Testis (tissue), 3 donors: ENCODE data around the gene SPACA5. TPM values are rescaled to one million over a fixed set of nuclear protein-coding genes. Genes with fewer than 3 reads are reported as not detected.

Source experiments
- DNase-seq: peaks from one replicate; pipeline ENCODE4 v3.0.0-alpha.2; 2019
- H3K27ac ChIP-seq, 2 donors: fragments of 200-600 bp; sonication (generic); one replicate each; pipeline ENCODE4 v1.5.1; 2019
- H3K27me3 ChIP-seq: fragments of 200-600 bp; sonication (generic); one replicate; pipeline ENCODE4 v1.5.1; 2019
- H3K36me3 ChIP-seq: fragments of 200-600 bp; sonication (generic); one replicate; pipeline ENCODE4 v1.5.1; 2017; ENCODE audit warnings: low read depth; ENCODE audit errors: missing control alignments
- H3K4me1 ChIP-seq: fragments of 200-600 bp; sonication (generic); one replicate; pipeline ENCODE4 v1.5.1; 2019
- H3K4me3 ChIP-seq, 2 donors: fragments of 200-600 bp; sonication (generic); one replicate each; pipeline ENCODE4 v1.5.1; 2017 to 2019
- H3K9me3 ChIP-seq: fragments of 200-600 bp; sonication (generic); one replicate; pipeline ENCODE4 v1.5.1; 2017
- POLR2A ChIP-seq: fragments of 450-650 bp; IDR thresholded peaks from one replicate; pipeline ENCODE4 v1.6.1; 2017; ENCODE audit warnings: antibody characterized with exemption, mild to moderate bottlenecking, moderate library complexity
- WGBS, 2 donors: methylation state at CpG; one replicate each; pipeline ENCODE4 v1.1.5; 2018; 5-methylcytosine and 5-hydroxymethylcytosine counted together
- intact Hi-C: fragments of 100-400 bp; cut with DNase I; formaldehyde crosslinking; loops from one replicate; pipeline ENCODE4 v1.15.1; 2023; ENCODE audit warnings: low total_unique reads
- polyA plus RNA-seq: library from polyadenylated mRNA; stranded (reverse); fragments of 350-450 nt; fragmentation: Illumina TruSeq; extraction: RNeasy Lipid Tissue Mini Kit (QIAGEN cat#74804); gene quantifications from one replicate; pipeline ENCODE4 v1.2.3, GENCODE V29; 2014; ENCODE audit warnings: low read depth, low replicate concordance; ENCODE audit not compliant: insufficient read depth
- total RNA-seq, 2 donors: library from RNA; depleted of rRNA; stranded (reverse); fragments of >200 nt; gene quantifications; one replicate each; pipeline ENCODE4 v1.2.3, GENCODE V29; 2016
- TF ChIP-seq, protein P1 (sequence below), 3 experiments: fragments of 450-650 bp in 2 of 3; fragments of 200-600 bp in 1 of 3; sonication (generic) in 1 of 3; IDR thresholded peaks; one replicate each; pipeline ENCODE4 v1.5.1; 2016 to 2019; ENCODE audit warnings: antibody characterized with exemption in 3 of 3, mild to moderate bottlenecking in 2 of 3, moderate library complexity in 1 of 3

The SPACA5 gene
- total and polyA plus RNA-seq, 3 donors from 2014 or later: 9.5 to 23.4 (median 18.9) TPM

DNA sequence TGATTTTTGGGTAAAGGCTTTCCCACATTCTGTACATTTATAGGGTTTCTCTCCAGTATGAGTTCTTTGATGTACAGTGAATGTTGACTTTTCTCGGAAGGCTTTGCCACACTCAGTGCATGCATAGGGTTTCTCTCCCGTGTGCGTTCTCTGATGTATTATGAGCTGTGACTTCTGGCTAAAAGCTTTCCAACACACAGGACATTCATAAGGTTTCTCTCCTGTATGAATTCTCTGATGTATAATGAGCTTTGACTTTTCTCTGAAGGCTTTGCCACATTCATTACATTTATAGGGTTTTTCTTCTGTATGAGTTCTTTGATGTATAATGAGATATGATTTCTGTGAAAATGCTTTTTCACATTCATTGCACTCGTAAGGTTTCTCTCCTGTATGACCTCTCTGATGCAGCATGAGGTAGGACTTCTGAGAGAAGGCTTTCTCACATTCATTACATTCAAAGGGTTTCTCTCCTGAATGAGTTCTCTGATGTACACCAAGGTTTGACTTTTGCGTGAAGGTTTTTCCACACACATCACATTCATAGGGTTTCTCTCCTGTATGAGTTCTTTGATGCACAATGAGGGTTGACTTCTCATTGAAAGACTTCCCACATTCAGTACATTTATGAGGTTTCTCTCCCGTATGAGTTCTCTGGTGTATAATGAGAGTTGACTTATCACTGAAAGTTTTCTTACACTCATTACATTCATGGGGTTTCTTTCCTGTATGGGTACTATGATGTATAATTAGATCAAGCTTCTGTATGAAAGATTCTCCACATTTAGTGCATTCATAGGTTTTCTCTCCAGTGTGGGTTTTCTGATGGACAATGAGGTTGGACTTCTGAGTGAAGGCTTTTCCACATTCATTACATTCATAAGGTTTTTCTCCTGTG, 30.3 kb upstream of the SPACA5 start:
- no peaks in the 10 kb centered on the region for H3K9me3 ChIP-seq
- H3K4me1 ChIP-seq: no peaks in the 10 kb centered on the region
- no peak overlapping the region for H3K27ac ChIP-seq
- H3K4me3 ChIP-seq: no peak overlapping the region
- no peak for DNase-seq
- H3K27me3 ChIP-seq: no peaks in the 10 kb centered on the region
- H3K36me3 ChIP-seq: no peaks in the 10 kb centered on the region
- intact Hi-C loops: no loop called here
- TF ChIP-seq, protein P1, sequence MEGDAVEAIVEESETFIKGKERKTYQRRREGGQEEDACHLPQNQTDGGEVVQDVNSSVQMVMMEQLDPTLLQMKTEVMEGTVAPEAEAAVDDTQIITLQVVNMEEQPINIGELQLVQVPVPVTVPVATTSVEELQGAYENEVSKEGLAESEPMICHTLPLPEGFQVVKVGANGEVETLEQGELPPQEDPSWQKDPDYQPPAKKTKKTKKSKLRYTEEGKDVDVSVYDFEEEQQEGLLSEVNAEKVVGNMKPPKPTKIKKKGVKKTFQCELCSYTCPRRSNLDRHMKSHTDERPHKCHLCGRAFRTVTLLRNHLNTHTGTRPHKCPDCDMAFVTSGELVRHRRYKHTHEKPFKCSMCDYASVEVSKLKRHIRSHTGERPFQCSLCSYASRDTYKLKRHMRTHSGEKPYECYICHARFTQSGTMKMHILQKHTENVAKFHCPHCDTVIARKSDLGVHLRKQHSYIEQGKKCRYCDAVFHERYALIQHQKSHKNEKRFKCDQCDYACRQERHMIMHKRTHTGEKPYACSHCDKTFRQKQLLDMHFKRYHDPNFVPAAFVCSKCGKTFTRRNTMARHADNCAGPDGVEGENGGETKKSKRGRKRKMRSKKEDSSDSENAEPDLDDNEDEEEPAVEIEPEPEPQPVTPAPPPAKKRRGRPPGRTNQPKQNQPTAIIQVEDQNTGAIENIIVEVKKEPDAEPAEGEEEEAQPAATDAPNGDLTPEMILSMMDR (IDR thresholded peaks at IDR 0.05): no peak
- WGBS, 2 donors: 97% methylated on average over 6 of the region's 6 CpGs

- Histone ChIP-seq H3K27me3 (no peaks in the 10 kb centered on the region), H3K27ac (no peak overlapping the region), H3K4me3 (no peak overlapping the region), H3K9me3 (no peaks in the 10 kb centered on the region), H3K36me3 (no peaks in the 10 kb centered on the region), H3K4me1 (no peaks in the 10 kb centered on the region)
- 79 to 100% methylated on average over 3 to 5 of the region's 5 CpGs for WGBS, 2 donors
- intact Hi-C loops: no loop called here
- TF ChIP-seq, protein P1 (IDR thresholded peaks at IDR 0.05): no peak
- no peak for TF ChIP-seq POLR2A
- no peak for DNase-seq
Observed at GRCh38 chrX:47991263-47992094, 15.3 kb upstream of the SPACA5 start.

- intact Hi-C loops: no loop called here
- Histone ChIP-seq H3K4me1 (no peaks in the 10 kb centered on the region), H3K4me3 (no peak overlapping the region), H3K9me3 (no peaks in the 10 kb centered on the region), H3K27me3 (no peaks in the 10 kb centered on the region), H3K27ac (no peak overlapping the region), H3K36me3 (no peaks in the 10 kb centered on the region)
- 42 to 50% methylated on average over 1 of the region's 1 CpG for WGBS, 2 donors
- peak; percentile 14 for DNase-seq
- TF ChIP-seq, protein P1 (IDR thresholded peaks at IDR 0.05): no peak
- TF ChIP-seq POLR2A: no peak
Observed at GRCh38 chrX:47992095-47992380, 14.8 kb upstream of the SPACA5 start.

GRCh38 chrX:47992669-47993068, 14.1 kb upstream of the SPACA5 start:
- Histone ChIP-seq H3K27ac (no peak overlapping the region), H3K36me3 (no peaks in the 10 kb centered on the region), H3K4me1 (no peaks in the 10 kb centered on the region), H3K4me3 (no peak overlapping the region), H3K9me3 (no peaks in the 10 kb centered on the region), H3K27me3 (no peaks in the 10 kb centered on the region)
- no peak for DNase-seq
- TF ChIP-seq, protein P1 (IDR thresholded peaks at IDR 0.05): no peak
- TF ChIP-seq POLR2A: no peak
- 74 to 83% methylated on average over 2 of the region's 2 CpGs for WGBS, 2 donors
- intact Hi-C loops: no loop called here
